ENCODE results near the gene LLGL1.

The LLGL1 gene

DNA sequence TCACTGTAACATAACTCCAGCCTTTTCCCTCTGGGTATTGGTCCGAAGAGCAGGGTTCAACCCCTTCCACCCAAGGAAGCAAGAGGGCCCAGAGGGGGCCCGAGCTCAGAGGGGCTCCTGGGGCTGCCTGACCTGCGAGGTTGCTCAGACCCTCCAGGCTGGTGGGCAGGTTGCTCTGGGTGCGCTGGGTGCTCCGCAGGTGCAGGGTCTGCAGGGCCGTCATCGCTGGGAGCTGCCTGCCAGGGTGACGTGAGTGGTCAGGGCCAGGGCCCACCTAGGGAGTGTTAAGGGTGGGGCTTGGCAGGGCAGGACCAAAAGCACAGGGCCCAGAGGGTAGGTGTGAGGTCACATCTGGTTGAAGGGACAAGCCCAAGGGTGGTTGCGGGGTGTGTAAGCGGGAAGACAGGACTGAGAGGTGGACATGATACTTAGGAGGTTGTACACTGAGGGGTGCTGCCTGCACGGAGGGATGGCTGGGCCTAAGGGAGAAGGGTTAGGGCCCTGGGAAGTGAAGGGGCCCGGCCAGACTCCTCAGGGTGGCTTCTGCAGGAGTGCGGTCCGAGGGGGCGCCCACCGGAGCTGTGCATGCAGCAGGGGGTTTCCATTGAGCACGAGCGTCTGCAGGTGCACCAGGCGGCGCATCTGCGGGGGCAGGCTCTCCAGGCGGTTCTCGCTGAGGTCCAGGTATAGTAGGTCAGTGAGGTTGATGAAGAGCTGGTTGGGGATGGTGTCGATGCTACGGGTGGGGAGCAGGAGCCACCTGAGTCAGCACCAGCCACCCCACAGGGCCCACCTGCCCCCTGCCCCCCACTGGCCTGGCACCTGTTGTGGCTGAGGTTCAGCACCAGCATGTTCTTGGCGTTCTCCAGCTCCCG is 28.7 kb downstream of the LLGL1 start:
- no peak for DNase-seq

GRCh38 chr17:18254888-18255649 is 29.6 kb downstream of the LLGL1 start:
- DNase-seq, result no peak

DNA sequence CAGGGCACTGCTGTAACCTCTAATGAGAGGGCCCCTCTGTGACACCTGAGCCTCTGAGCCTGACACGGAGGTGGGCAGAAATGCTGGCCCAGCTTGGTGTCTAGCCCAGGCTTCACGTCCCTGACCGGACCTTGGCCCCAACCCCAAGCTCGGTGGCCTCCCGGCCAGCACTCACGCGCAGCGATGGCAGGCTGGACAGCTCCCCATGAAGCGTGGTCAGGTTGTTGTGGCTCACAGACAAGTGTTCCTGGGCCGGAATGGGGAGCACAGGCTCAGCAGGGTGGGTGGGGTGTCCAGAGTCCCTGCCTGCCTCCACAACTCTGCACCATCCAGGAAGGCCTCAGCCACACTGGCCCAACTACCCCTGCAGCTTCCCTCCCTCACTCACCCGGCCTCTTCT is 30.9 kb downstream of the LLGL1 start:
- no peak for DNase-seq

DNA sequence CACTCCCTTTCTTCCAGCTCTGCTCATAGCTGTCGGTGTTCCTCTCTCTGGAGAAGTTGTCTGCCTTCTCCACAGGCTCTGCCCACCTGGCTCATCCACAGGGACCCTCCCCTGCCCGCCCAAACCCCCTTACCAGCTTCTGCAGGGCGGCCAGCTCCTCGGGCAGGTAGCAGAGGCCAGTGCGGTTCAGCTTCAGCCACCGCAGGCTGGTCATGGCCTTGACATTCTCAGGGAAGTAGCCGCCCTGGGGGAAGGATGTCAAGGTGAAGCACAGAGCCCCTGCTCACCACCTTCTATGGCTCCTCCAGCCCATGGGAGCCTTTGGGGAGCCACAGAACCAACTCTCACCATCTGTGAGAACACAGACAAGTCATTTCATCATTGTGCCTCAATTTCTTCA is 31.3 kb downstream of the LLGL1 start:
- DNase-seq, result no peak

- DNase-seq, result no peak
Measured at GRCh38 chr17:18257268-18257981, 32.0 kb downstream of the LLGL1 start.

GRCh38 chr17:18257982-18258355 is 32.5 kb downstream of the LLGL1 start:
- DNase-seq, result peak; percentile 50

DNA sequence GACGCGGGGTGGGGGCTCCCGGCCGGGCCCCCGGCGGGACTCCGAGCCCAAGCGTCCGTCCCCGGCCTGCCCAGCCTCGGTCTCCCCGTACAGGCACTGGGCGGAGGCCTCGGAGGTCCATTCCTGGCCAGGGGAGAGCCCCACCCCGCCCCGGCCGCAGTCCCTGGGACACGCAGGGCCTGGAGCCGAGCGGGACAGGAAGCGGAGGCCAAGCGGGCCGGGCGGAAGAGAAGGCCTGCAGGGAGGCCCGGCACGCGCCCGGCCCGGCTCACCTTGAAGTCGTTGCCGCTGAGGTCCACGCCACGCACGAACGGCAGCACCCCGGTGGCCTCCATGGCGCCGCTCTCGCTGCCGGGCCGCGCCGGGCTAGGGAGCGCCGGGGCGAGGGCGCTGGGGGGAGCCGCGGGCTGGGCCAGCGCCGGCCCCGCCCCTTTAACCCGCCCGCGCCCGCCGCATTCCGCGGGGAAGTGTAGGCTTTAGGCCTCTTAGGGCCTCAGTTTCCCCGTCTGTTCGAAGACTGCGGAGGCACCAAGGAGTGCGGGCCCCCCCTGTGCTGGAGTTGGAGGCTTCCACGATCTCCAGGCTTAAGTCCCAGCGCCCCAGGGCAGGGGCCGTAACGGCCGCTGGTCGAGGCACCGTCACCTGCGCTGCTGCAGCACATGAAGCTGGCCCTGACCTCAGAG is 33.1 kb downstream of the LLGL1 start, which contains the start of gene FLII:
TSS of gene FLII (minus strand) at position 383 of the 683 bp plus-strand sequence. CDS start at position 335, 48 bp downstream.
- DNase-seq, result peak; percentile 43

DNA sequence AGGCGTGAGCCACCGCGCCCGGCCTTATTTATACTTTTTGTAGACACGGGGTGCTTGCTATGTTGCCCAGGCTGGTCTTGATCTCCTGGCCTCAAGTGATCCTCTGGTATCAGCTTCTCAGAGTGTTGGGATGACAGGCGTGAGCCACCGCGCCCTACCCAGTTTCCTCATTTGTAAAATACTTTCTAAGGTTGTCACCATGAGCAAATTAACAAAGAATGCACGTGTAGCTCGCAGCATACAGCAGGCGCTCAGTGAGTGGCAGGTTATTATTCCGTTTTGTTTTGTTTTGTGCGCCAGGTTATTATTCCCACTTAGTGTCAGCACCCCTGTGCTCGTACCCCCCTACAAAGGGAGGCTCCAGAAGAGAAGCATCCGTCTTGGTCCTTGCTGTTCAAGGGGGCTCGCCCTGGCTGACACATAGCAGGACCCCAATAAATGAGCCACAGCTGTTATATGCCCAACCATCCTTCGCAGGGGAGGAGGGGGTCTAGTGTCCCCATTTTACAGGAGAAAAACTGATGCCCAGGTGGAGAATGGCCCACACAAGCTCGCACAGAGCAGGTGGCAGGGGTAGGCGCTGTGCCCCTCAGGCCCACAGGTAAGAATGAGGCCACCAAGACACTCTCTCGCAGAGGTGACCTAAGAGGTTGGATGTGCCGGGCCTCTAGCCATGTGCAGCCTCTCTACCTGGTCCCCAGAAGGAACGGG is 34.3 kb downstream of the LLGL1 start:
- DNase-seq, result no peak

GRCh38 chr17:18260332-18261145 is 35.1 kb downstream of the LLGL1 start, which contains the start of gene MIEF2:
TSS of gene MIEF2 (plus strand) at chr17:18260662. CDS start at chr17:18262721, 2,059 bp downstream.
- DNase-seq, result peak; percentile 95

DNA sequence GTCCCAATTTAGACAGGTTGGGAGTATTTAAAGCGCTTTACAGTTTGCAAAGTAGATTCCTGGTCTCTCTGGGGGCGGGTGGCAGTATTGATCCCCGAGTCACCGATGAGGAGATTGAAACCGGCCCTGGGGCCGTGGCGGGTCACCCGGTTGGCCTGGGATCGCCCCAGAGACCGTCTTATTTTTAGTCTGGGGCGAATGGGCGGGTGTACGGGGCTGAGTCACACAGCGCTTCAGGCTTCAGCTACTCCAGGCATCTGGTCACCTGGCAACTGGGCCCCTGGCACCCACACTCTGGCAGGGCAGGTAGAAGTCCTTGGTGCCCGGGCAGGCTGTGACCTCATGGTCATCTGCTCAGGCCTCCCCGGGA is 35.7 kb downstream of the LLGL1 start:
- DNase-seq, result peak; percentile 27

DNA sequence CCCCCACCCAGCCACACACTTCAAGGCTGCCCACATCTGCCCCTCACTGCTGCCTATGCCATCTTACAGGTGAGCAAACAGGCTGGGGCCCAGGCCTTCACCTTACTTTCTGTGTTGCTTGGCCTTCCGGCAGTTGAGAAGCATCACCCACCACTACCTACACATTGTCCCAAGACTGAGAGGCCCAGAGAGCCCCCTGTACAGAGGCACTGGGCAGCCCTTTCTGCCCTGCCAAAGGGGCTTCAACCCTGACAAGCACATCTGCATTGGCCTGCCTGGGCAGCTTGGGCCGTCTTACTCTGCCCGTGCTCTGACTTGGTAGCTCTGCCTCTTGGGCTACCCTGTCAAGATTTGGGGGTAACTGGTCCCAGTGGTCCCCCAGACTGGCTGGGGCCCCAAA is 36.2 kb downstream of the LLGL1 start:
- no peak for DNase-seq

DNA sequence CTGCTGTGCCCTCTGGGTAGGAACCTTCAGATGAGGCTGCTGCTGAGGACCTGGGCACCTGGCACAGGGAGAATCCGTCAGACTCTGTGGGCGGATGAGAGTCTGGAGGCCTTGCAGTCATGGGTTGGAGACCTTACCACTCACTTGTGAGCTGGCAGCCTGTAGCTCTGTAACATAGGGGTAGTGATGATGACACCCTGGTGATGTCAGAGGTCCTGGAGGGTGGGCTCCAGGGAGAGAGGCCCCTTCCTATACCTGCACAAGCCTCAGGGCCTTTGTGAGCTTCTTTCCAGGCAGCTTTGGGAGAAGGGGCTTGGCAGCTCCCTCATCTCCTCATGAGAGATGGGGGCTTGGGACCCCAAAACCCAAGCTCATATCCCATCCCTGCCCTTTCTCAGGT is 36.7 kb downstream of the LLGL1 start:
- DNase-seq, result no peak

GRCh38 chr17:18262641-18263040 is 37.2 kb downstream of the LLGL1 start:
- no peak for DNase-seq

DNA sequence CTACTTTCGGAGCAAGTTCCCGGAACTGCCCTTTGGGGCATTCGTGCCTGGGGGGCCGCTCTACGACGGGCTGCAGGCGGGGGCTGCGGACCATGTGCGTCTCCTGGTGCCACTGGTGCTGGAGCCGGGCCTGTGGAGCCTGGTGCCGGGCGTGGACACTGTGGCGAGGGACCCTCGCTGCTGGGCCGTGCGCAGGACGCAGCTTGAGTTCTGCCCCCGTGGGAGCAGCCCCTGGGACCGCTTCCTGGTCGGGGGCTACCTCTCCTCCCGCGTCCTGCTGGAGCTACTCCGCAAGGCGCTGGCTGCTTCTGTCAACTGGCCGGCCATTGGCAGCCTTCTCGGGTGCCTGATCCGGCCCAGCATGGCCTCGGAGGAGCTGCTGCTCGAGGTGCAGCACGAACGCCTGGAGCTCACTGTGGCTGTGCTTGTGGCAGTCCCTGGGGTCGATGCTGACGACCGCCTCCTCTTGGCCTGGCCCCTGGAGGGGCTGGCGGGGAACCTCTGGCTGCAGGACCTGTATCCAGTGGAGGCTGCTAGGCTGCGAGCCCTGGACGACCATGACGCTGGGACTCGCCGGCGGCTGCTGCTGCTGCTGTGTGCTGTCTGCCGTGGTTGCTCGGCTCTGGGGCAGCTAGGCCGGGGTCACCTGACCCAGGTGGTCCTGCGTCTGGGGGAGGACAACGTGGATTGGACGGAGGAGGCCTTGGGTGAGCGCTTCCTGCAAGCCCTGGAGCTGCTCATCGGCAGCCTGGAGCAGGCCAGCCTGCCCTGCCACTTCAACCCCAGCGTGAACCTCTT is 38.6 kb downstream of the LLGL1 start:
- DNase-seq, result no peak

GRCh38 chr17:18267366-18267765 is 41.9 kb downstream of the LLGL1 start:
- no peak for DNase-seq

DNA sequence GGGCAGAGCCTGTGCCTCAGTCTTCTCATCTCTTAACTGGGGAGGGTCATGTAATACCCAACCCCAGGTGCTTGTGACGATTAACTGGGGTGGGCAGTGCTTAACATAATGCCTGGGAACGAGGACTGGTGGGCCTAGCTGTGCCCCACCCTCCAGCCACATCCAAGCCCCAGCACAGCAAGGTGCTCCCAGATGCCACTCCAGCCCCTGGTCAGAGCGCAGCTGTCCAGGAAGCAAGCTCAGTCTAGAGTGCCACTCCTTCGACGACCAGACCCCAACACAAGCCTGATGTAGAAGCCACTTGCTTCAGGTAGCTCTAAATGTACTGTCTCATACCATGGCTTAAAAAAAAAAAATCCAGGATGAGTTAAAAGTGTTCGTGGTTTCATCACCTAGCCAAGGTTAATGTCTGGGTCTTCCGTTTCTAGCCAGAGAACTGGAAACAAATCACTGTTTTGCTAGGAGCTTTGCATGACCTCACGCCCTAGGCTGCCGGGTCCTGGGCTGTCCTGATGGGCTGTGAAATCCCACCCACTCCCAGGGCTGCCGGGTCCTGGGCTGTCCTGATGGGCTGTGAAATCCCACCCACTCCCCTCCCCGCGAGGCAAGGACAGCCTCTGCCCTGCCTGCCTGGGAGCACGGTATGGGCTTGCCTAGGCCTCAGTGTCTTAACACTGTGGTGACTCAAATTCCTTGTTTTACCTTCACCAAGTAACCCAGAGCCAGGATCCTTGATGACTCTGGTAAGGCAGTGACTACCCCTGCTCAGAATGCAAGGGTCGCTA is 42.7 kb downstream of the LLGL1 start:
- DNase-seq, result no peak

DNA sequence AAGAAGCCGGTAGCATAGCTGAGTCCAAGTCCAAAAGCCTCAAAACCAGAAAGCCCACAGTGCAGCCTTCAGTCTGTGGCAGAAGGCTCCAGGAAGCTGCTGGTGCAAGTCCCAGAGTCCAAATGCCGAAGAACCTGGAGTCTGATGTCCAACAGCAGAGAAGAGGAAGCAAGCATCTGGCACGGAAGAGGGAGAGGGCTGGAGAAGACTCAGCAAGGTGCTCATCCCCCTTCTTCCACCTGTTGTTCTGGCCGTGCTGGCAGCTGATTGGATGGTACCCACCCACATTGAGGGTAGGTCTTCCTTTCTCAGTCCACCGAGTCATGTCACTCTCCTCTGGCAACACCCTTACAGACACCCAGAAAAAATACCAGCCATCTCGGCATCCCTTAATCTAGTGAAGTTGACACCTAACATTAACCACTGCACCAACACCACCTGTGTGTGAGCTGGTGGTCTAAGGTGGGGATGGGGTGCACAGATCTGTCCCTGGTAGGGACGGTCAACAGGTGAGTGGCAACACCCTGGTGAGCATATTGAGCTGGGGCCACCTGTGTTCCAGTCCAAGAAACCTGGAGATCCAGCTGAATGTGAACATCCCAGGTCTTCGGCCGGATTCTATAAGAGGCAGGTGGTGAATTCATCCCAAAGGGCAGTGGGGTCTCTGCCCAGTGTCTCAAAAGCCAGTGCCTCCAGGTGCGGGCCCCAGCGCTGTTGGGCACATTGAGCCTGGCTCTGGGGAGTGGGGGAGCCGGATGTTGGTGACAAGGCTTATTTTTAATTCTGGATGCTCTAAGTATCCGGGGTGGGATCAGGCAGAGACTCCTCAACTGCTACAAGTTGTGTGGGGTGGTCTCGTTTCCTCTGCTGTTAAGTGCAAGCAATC is 44.9 kb downstream of the LLGL1 start:
- no peak for DNase-seq

- no peak for DNase-seq
Measured at GRCh38 chr17:18277076-18277475, 51.6 kb downstream of the LLGL1 start.
